GM12878 (cell line): Measurements from ENCODE around the gene MPZL3. TPM values are rescaled to one million over a fixed set of nuclear protein-coding genes. Genes with fewer than 3 reads are reported as not detected.

Experiments used
- ATAC-seq: fragments of 200-7000 bp; cut with Tn5 transposase; 3 replicates; pipeline ENCODE4 v1.9.1; 2020; ENCODE audit warnings: mild to moderate bottlenecking, moderate library complexity
- BruUV-seq: library from RNA; stranded (reverse); fragments of 400-500 nt; replicated peaks from 2 replicates; lab custom pipeline; 2021; lab: Mats Ljungman, UMichigan
- CTCF ChIA-PET: fragments of 300-600 bp; sonication (Branson Sonifier 250); formaldehyde crosslinking; extraction: SDS; loops from one replicate; lab custom pipeline; 2021; ENCODE audit warnings: inconsistent platforms; lab: Yijun Ruan, JAX
- POLR2A ChIA-PET: fragments of 350-600 bp; formaldehyde crosslinking; extraction: SDS; loops from one replicate; lab custom pipeline; 2021; ENCODE audit warnings: inconsistent platforms; lab: Charles Lee
- RAD21 ChIA-PET: fragments of 300-600 bp; sonication (Branson Sonifier 250); formaldehyde crosslinking; loops from one replicate; lab custom pipeline; 2023; ENCODE audit warnings: antibody characterized with exemption; ENCODE audit not compliant: unreplicated experiment; lab: Charles Lee
- SMC1A ChIA-PET: fragments of 300-600 bp; sonication (Branson Sonifier 250); formaldehyde crosslinking; loops from one replicate; lab custom pipeline; 2023; ENCODE audit not compliant: unreplicated experiment, uncharacterized antibody; lab: Charles Lee
- DNase-seq: peaks from one replicate; pipeline ENCODE4 v3.0.0-alpha.2; 2011; ENCODE audit warnings: low read depth, low spot score
- FAIRE-seq: peaks from 3 replicates; lab custom pipeline; 2011; peaks lifted over from hg19 to GRCh38; lab: Jason Lieb, UNC
- H2AFZ ChIP-seq: 2 replicates; pipeline ENCODE4 v1.6.0; 2011; ENCODE audit warnings: low read depth, low read length, control low read depth; ENCODE audit not compliant: control insufficient read depth
- H3K27ac ChIP-seq: 2 replicates; pipeline ENCODE4 v1.5.1; 2011; ENCODE audit warnings: control low read depth; ENCODE audit not compliant: control insufficient read depth, insufficient read depth
- H3K27me3 ChIP-seq, 2 experiments: replicated peaks in 1 of 2; 2 replicates each; pipeline versions ENCODE4 v1.6.0 to v1.6.1; 2011; ENCODE audit warnings: low read length in 1 of 2; ENCODE audit not compliant: control insufficient read depth in 2 of 2, insufficient read depth in 2 of 2
- H3K36me3 ChIP-seq, 2 experiments: 2 replicates each; pipeline ENCODE4 v1.5.1; 2011; ENCODE audit warnings: low read length in 1 of 2; ENCODE audit not compliant: control insufficient read depth in 2 of 2, insufficient read depth in 2 of 2
- H3K4me1 ChIP-seq: 2 replicates; pipeline ENCODE4 v1.6.1; 2011; ENCODE audit warnings: mild to moderate bottlenecking, low read length, moderate library complexity, mixed read lengths; ENCODE audit not compliant: control insufficient read depth, insufficient read depth
- H3K4me2 ChIP-seq: 2 replicates; pipeline ENCODE4 v1.6.0; 2011; ENCODE audit warnings: control low read depth; ENCODE audit not compliant: control insufficient read depth, insufficient read depth
- H3K4me3 ChIP-seq: fragments of 200-600 bp; sonication (generic); 2 replicates; pipeline ENCODE4 v1.5.1; 2016
- H3K79me2 ChIP-seq: 2 replicates; pipeline ENCODE4 v1.6.0; 2011; ENCODE audit warnings: low read length; ENCODE audit not compliant: control insufficient read depth, insufficient read depth
- H3K9ac ChIP-seq: 2 replicates; pipeline ENCODE4 v1.8.0; 2011; ENCODE audit warnings: low read length, control low read depth, mixed read lengths; ENCODE audit not compliant: control insufficient read depth, insufficient read depth
- H3K9me3 ChIP-seq: replicated peaks from 3 replicates; pipeline ENCODE4 v1.5.1; 2011; ENCODE audit warnings: mild to moderate bottlenecking, low read length; ENCODE audit not compliant: control insufficient read depth, insufficient read depth
- H4K20me1 ChIP-seq: 2 replicates; pipeline ENCODE4 v1.6.0; 2011; ENCODE audit not compliant: control insufficient read depth, insufficient read depth
- BMI1 ChIP-seq: fragments of 450-650 bp; IDR thresholded peaks from 2 replicates; pipeline ENCODE4 v1.6.1; 2016; ENCODE audit warnings: mild to moderate bottlenecking, moderate library complexity, borderline replicate concordance
- CREB1 ChIP-seq: IDR thresholded peaks from 2 replicates; pipeline ENCODE4 v1.6.1; 2012; ENCODE audit warnings: low read depth, mild to moderate bottlenecking, inconsistent platforms
- FOXM1 ChIP-seq: IDR thresholded peaks from 2 replicates; pipeline ENCODE4 v1.6.1; 2012; ENCODE audit warnings: low read depth, mild to moderate bottlenecking, inconsistent platforms, low read length, moderate library complexity
- IKZF2 ChIP-seq, 2 experiments: fragments of 450-650 bp; IDR thresholded peaks; 2 replicates each; pipeline ENCODE4 v1.6.1; 2017; ENCODE audit warnings: mild to moderate bottlenecking in 2 of 2, moderate library complexity in 2 of 2
- MTA3 ChIP-seq: IDR thresholded peaks from 2 replicates; pipeline ENCODE4 v1.6.1; 2012; ENCODE audit warnings: low read length, inconsistent platforms, borderline replicate concordance
- NFIC ChIP-seq: IDR thresholded peaks from 2 replicates; pipeline ENCODE4 v1.6.1; 2012; ENCODE audit warnings: low read depth, mild to moderate bottlenecking, inconsistent platforms, low read length, moderate library complexity
- NFXL1 ChIP-seq: fragments of 450-650 bp; IDR thresholded peaks from 2 replicates; pipeline ENCODE4 v1.6.1; 2017; ENCODE audit warnings: antibody characterized with exemption, mild to moderate bottlenecking, borderline replicate concordance
- NFYA ChIP-seq: IDR thresholded peaks from 2 replicates; pipeline ENCODE4 v1.6.1; 2011; ENCODE audit warnings: low read depth, mild to moderate bottlenecking, low read length, improper control_type of control experiment, borderline replicate concordance
- NR2F1 ChIP-seq: fragments of 450-650 bp; conservative IDR thresholded peaks from 2 replicates; pipeline ENCODE4 v1.6.1; 2017; ENCODE audit warnings: mild to moderate bottlenecking
- PAX8 ChIP-seq: fragments of 450-650 bp; IDR thresholded peaks from 2 replicates; pipeline ENCODE4 v1.6.1; 2017; ENCODE audit warnings: mild to moderate bottlenecking, moderate library complexity
- SPI1 ChIP-seq: IDR thresholded peaks from 2 replicates; pipeline ENCODE4 v1.6.1; 2011; ENCODE audit warnings: low read depth, mild to moderate bottlenecking, low read length, moderate library complexity, borderline replicate concordance; ENCODE audit not compliant: insufficient read depth
- ZBED1 ChIP-seq: IDR thresholded peaks from 2 replicates; pipeline ENCODE4 v1.6.1; 2016; ENCODE audit warnings: borderline replicate concordance
- WGBS: methylation state at CpG from one replicate; pipeline ENCODE4 v1.1.6; 2016; ENCODE audit warnings: low lambda C conversion rate; ENCODE audit not compliant: insufficient replicate concordance, insufficient coverage; ENCODE audit errors: missing lambda C conversion rate; 5-methylcytosine and 5-hydroxymethylcytosine counted together
- in situ Hi-C: fragments of 300-500 bp; cut with MboI; formaldehyde crosslinking; loops from 9 replicates; pipeline ENCODE4 v1.14.3; 2018; ENCODE audit warnings: mixed read lengths
- intact Hi-C: fragments of 100-400 bp; cut with micrococcal nuclease; formaldehyde crosslinking; loops from one replicate; pipeline ENCODE4 v1.14.2; 2022; ENCODE audit not compliant: unreplicated experiment
- polyA plus RNA-seq, 11 experiments: library from polyadenylated mRNA; depleted of rRNA in 4 of 11; unstranded in 6 of 11; stranded (reverse) in 5 of 11; fragments of >200 nt; fragmentation: Nextera tagmentation in 4 of 11; fragmentation: Illumina TruSeq in 1 of 11; extraction: Ambion mirVana in 4 of 11; extraction: Trizol in 1 of 11; gene quantifications; 1 replicate in 1 of 11; 2 replicates in 10 of 11; pipeline versions ENCODE4 v1.2.1 to v1.2.3, GENCODE V29; 2011 to 2016; ENCODE audit warnings: inconsistent platforms in 2 of 11, missing spikeins in 2 of 11, low read depth in 1 of 11
- total RNA-seq, 4 experiments: library from RNA; depleted of rRNA in 3 of 4; stranded (reverse); fragments of >200 nt in 3 of 4; fragmentation: Illumina TruSeq in 1 of 4; extraction: Trizol in 1 of 4; gene quantifications; 2 replicates each; pipeline versions ENCODE4 v1.2.1 to v1.2.3, GENCODE V29; 2013 to 2021
- TF ChIP-seq, protein P1 (sequence below): fragments of 450-650 bp; IDR thresholded peaks from 2 replicates; pipeline ENCODE4 v1.6.1; 2014; ENCODE audit warnings: mild to moderate bottlenecking

Gene MPZL3
- total and polyA plus RNA-seq, 10 of the 15 experiments (the other 5 are each of a cell fraction or from before 2014, with no cell fraction given) = 2.1 to 7.5 (median 6.2) TPM

DNA sequence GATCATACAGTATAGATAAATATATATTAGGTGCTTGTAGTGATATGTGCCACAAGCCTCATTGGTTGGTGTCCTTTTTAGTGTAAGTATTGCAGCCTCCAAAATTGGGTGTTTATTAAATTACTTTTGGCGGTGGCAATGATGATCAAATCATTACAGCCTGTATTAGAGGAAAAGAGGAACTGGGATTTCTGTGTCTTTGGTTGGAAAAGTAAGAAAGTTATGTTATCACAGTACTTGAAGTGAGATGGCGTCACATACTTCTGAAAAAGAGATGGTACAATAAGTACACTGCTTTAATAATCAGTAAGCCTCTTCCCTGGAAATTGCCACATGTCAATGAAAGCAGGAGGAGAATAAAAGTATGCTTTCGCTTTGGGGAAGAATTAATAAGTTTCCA lies 523 bp upstream of the MPZL3 start:
- intact Hi-C loops = loop anchor here (1.0 kb wide), 1 partner anchor 35 kb away; no protein-coding TSS in a partner anchor
- in situ Hi-C loops = no loop called here

More for the DNA sequence above, 523 bp upstream of the MPZL3 start:
- Histone ChIP-seq H3K79me2 (no peaks in the 10 kb centered on the region; the same call in 1 of the 2 replicates), H3K36me3 (no peaks in the 10 kb centered on the region), H3K4me1 (no peaks in the 10 kb centered on the region), H3K9me3 (no peaks in the 10 kb centered on the region; the same call in 2 of the 3 replicates), H3K27ac (no peak overlapping the region), H3K27me3 (no peaks in the 10 kb centered on the region), H3K4me2 (peak overlapping the region; percentile 85)
- BruUV-seq = no TSS peak
- ChIA-PET CTCF (interaction anchor here (0.8 to 1.6 kb wide), 9 partner anchors 8 to 100 kb away, joined by 3 to 15 read pairs (median 4); partner anchors contain the start of gene MPZL2), POLR2A (interaction anchor here (1.0 to 2.3 kb wide), 5 partner anchors 11 to 184 kb away, joined by 3 to 12 read pairs (median 4); partner anchors contain the start of gene KMT2A)
- WGBS = 41% methylated on average over 3 of the region's 3 CpGs
- TF ChIP-seq SPI1 (peak; percentile 81), BMI1 (no peak), FOXM1 (no peak), IKZF2 (IDR thresholded peaks at IDR 0.05) (peak; percentile 2 to 9; a peak in 1 of 4 replicates), NR2F1 (no peak), ZBED1 (no peak), NFYA (no peak), NFIC (no peak), NFXL1 (no peak), PAX8 (no peak), CREB1 (peak; percentile 52; the same call in 1 of the 2 replicates), MTA3 (no peak)
- TF ChIP-seq, protein P1, sequence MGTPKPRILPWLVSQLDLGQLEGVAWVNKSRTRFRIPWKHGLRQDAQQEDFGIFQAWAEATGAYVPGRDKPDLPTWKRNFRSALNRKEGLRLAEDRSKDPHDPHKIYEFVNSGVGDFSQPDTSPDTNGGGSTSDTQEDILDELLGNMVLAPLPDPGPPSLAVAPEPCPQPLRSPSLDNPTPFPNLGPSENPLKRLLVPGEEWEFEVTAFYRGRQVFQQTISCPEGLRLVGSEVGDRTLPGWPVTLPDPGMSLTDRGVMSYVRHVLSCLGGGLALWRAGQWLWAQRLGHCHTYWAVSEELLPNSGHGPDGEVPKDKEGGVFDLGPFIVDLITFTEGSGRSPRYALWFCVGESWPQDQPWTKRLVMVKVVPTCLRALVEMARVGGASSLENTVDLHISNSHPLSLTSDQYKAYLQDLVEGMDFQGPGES = no peak
- TF ChIP-seq, all 136 proteins: peak for 3
- ChIA-PET SMC1A (interaction anchor here (1.2 to 2.3 kb wide), 7 partner anchors 26 to 109 kb away, joined by 3 to 10 read pairs (median 6); no protein-coding TSS in a partner anchor), RAD21 (interaction anchor here (1.3 to 1.6 kb wide), 7 partner anchors 11 to 107 kb away, joined by 3 to 11 read pairs (median 6); partner anchors contain the start of gene UBE4A)
- FAIRE-seq = no peak
- no peak for DNase-seq
- Histone ChIP-seq H3K9ac (no peak overlapping the region), H3K4me3 (peak overlapping the region; percentile 83), H2AFZ (peak overlapping the region; percentile 100), H4K20me1 (no peaks in the 10 kb centered on the region)
- ATAC-seq = peak; percentile 57
